K562 (cell line): ENCODE measurements around the gene ZNF277. TPM values are rescaled to one million over a fixed set of nuclear protein-coding genes. Genes with fewer than 3 reads are reported as not detected.
A peak's percentile ranks its signal among the peaks of the same experiment; 100 is the strongest.

Experiments used
- ATF6 ChIP-seq: sonication (generic); formaldehyde crosslinking; IDR thresholded peaks from 2 replicates; pipeline ENCODE4 v1.4.0; 2020; ENCODE audit warnings: mild to moderate bottlenecking, missing genetic modification reagents
- BACH1 ChIP-seq: fragments of 200-800 bp; sonication (Bioruptor generic); IDR thresholded peaks from 2 replicates; pipeline ENCODE4 v1.6.1; 2016; ENCODE audit warnings: missing genetic modification characterization, missing compliant biosample characterization
- CBX1 ChIP-seq: sonication (generic); IDR thresholded peaks from 2 replicates; pipeline ENCODE4 v1.6.1; 2016; ENCODE audit warnings: antibody characterized with exemption, low read depth, mild to moderate bottlenecking
- CREBBP ChIP-seq: IDR thresholded peaks from one replicate; pipeline ENCODE4 v1.6.1; 2012; ENCODE audit warnings: low read depth, mild to moderate bottlenecking, control low read depth, inconsistent platforms, low read length
- EGR1 ChIP-seq: fragments of 450-650 bp; conservative IDR thresholded peaks from 2 replicates; pipeline ENCODE4 v1.6.1; 2017; ENCODE audit warnings: mild to moderate bottlenecking
- FOXK2 ChIP-seq, 2 experiments: fragments of 450-650 bp; IDR thresholded peaks in 1 of 2; conservative IDR thresholded peaks in 1 of 2; 2 replicates each; pipeline ENCODE4 v1.6.1; 2016; ENCODE audit warnings: low read depth in 2 of 2, mild to moderate bottlenecking in 1 of 2
- GATA2 ChIP-seq: sonication (generic); formaldehyde crosslinking; IDR thresholded peaks from 2 replicates; pipeline ENCODE4 v1.4.0; 2020; ENCODE audit warnings: mild to moderate bottlenecking, missing genetic modification reagents
- HDAC8 ChIP-seq: fragments of 450-650 bp; IDR thresholded peaks from 2 replicates; pipeline ENCODE4 v1.6.1; 2016; ENCODE audit warnings: mild to moderate bottlenecking, missing genetic modification characterization, moderate library complexity, missing compliant biosample characterization
- HNRNPL ChIP-seq: fragments of 200-400 bp; formaldehyde crosslinking; IDR thresholded peaks from 2 replicates; pipeline ENCODE4 v1.6.1; 2017; ENCODE audit warnings: low read depth, mild to moderate bottlenecking, low read length
- HOMEZ ChIP-seq: fragments of 250-450 bp; sonication (Bioruptor Pico); IDR thresholded peaks from 2 replicates; pipeline ENCODE4 v1.4.0; 2020; ENCODE audit warnings: mild to moderate bottlenecking, moderate library complexity
- LARP7 ChIP-seq: fragments of 450-650 bp; IDR thresholded peaks from 2 replicates; pipeline ENCODE4 v1.6.1; 2016
- MAFG ChIP-seq: fragments of 450-650 bp; conservative IDR thresholded peaks from 2 replicates; pipeline ENCODE4 v1.6.1; 2016; ENCODE audit warnings: missing genetic modification characterization, missing compliant biosample characterization
- MAZ ChIP-seq, 2 experiments: fragments of 450-650 bp in 1 of 2; sonication (generic) in 1 of 2; formaldehyde crosslinking; IDR thresholded peaks in 1 of 2; conservative IDR thresholded peaks in 1 of 2; 2 replicates each; pipeline versions ENCODE4 v1.4.0 to v1.5.0; 2020; ENCODE audit warnings: mild to moderate bottlenecking in 1 of 2, missing genetic modification reagents in 1 of 2
- NCOA1 ChIP-seq: fragments of 450-650 bp; IDR thresholded peaks from 2 replicates; pipeline ENCODE4 v1.6.1; 2016; ENCODE audit warnings: low read depth
- PHB2 ChIP-seq: fragments of 450-650 bp; IDR thresholded peaks from 2 replicates; pipeline ENCODE4 v1.6.1; 2017; ENCODE audit warnings: low read depth
- POLR2G ChIP-seq: fragments of 200-400 bp; formaldehyde crosslinking; IDR thresholded peaks from 2 replicates; pipeline ENCODE4 v1.6.1; 2017; ENCODE audit warnings: low read depth, mild to moderate bottlenecking, antibody characterized with exemption, low read length, moderate library complexity
- RB1 ChIP-seq: fragments of 450-650 bp; IDR thresholded peaks from 2 replicates; pipeline ENCODE4 v1.6.1; 2017; ENCODE audit warnings: low read depth, mild to moderate bottlenecking
- SMARCA4 ChIP-seq: fragments of 450-650 bp; IDR thresholded peaks from 2 replicates; pipeline ENCODE4 v1.6.1; 2016
- UBTF ChIP-seq, 2 experiments: IDR thresholded peaks; 2 replicates each; pipeline ENCODE4 v1.6.1; 2012; ENCODE audit warnings: improper control_type of control experiment in 2 of 2, low read depth in 2 of 2, low read length in 2 of 2, borderline replicate concordance in 1 of 2
- USF2 ChIP-seq: sonication (generic); formaldehyde crosslinking; IDR thresholded peaks from 2 replicates; pipeline ENCODE4 v1.5.0; 2020; ENCODE audit warnings: missing genetic modification reagents
- ZFP36 ChIP-seq: fragments of 150-350 bp; IDR thresholded peaks from 2 replicates; pipeline ENCODE4 v1.6.1; 2018; ENCODE audit warnings: low read length, low read depth; ENCODE audit not compliant: partially characterized antibody
- ZNF239 ChIP-seq: fragments of 250-450 bp; sonication (Bioruptor Pico); IDR thresholded peaks from 2 replicates; pipeline ENCODE4 v1.4.0; 2020; ENCODE audit warnings: mild to moderate bottlenecking
- polyA plus RNA-seq, 8 experiments: library from polyadenylated mRNA; depleted of rRNA in 4 of 8; stranded (reverse) in 5 of 8; unstranded in 3 of 8; fragments of >200 nt; fragmentation: Nextera tagmentation in 2 of 8; fragmentation: Illumina TruSeq in 1 of 8; extraction: Ambion mirVana in 2 of 8; extraction: Trizol in 1 of 8; gene quantifications; 2 replicates each; pipeline versions ENCODE4 v1.2.1 to v1.2.3, GENCODE V29; 2011 to 2014; ENCODE audit warnings: inconsistent platforms in 1 of 8, missing spikeins in 1 of 8
- total RNA-seq, 7 experiments: library from RNA; depleted of rRNA in 6 of 7; stranded (reverse); fragments of >200 nt in 6 of 7; fragmentation: Illumina TruSeq in 2 of 7; extraction: Trizol in 2 of 7; gene quantifications; 2 replicates each; pipeline versions ENCODE4 v1.2.1 to v1.2.3, GENCODE V29; 2011 to 2021; ENCODE audit warnings: low replicate concordance in 1 of 7

ZNF277 gene
- total and polyA plus RNA-seq, 9 of the 15 experiments (the other 6 are each of a cell fraction or from before 2014, with no cell fraction given), result 18.8 to 33.5 (median 27.7) TPM

GRCh38 chr7:112206238-112206990 is at the start of gene ZNF277, which contains the start of gene DOCK4 (continued):
- TF ChIP-seq HDAC8, result no peak
- 0 out of 2 replicates have a peak, but pooled peaks have one; percentile 30 for TF ChIP-seq PHB2
- peak; percentile 95 to 97 for TF ChIP-seq MAZ (CRISPR knock-in tag; conservative IDR thresholded peaks at IDR 0.05 in 1 of 2, IDR thresholded peaks at IDR 0.05 in 1 of 2)
- TF ChIP-seq NCOA1, result no peak
- no peak for TF ChIP-seq CREBBP
- TF ChIP-seq FOXK2 (conservative IDR thresholded peaks at IDR 0.05 in 1 of 2, IDR thresholded peaks at IDR 0.05 in 1 of 2; ENCODE audit: low read depth in 2 of 2), result peak; percentile 25 to 65; a peak in 2 of 4 replicates
- 0 out of 2 replicates have a peak, but pooled peaks have one; percentile 43 for TF ChIP-seq HNRNPL
- peak in 1 of 2 experiments; percentile 86; a peak in 2 of 4 replicates for TF ChIP-seq UBTF (IDR thresholded peaks at IDR 0.05; ENCODE audit: borderline replicate concordance in 1 of 2, low read depth in 2 of 2, low read length in 2 of 2)
- no peak for TF ChIP-seq ZNF239 (CRISPR knock-in tag)
- TF ChIP-seq LARP7, result 0 out of 2 replicates have a peak, but pooled peaks have one; percentile 32
- no peak for TF ChIP-seq BACH1
- peak; percentile 1 for TF ChIP-seq ZFP36
- TF ChIP-seq GATA2 (CRISPR knock-in tag), result no peak
- TF ChIP-seq MAFG, result no peak
- TF ChIP-seq RB1, result peak; percentile 72
- no peak for TF ChIP-seq USF2
- TF ChIP-seq POLR2G, result peak; percentile 86
- 0 out of 2 replicates have a peak, but pooled peaks have one; percentile 11 for TF ChIP-seq HOMEZ (CRISPR knock-in tag)
- TF ChIP-seq ATF6, result no peak
- peak; percentile 11; the same call in 1 of the 2 replicates for TF ChIP-seq SMARCA4
- peak; percentile 82 for TF ChIP-seq EGR1
- TF ChIP-seq CBX1, result no peak
